GM12873 (cell line): Measurements from ENCODE around the gene TMSB10.

Experiments
- CTCF ChIP-seq: IDR thresholded peaks from 2 replicates; pipeline ENCODE4 v1.5.1; 2012; ENCODE audit warnings: low read depth, mild to moderate bottlenecking, moderate library complexity, low read length, control low read depth; ENCODE audit not compliant: insufficient read depth; ENCODE audit errors: missing control alignments

TMSB10 gene

GRCh38 chr2:84876369-84876768 is 29.1 kb upstream of the TMSB10 start:
- TF ChIP-seq CTCF: no peak

- TF ChIP-seq CTCF: no peak
Observed at GRCh38 chr2:84878459-84878858, 27.0 kb upstream of the TMSB10 start.

GRCh38 chr2:84878896-84879583 is 26.4 kb upstream of the TMSB10 start:
- no peak for TF ChIP-seq CTCF

GRCh38 chr2:84879584-84880394 is 25.7 kb upstream of the TMSB10 start:
- no peak for TF ChIP-seq CTCF

- TF ChIP-seq CTCF: no peak
Observed at GRCh38 chr2:84880395-84880644, 25.1 kb upstream of the TMSB10 start.

GRCh38 chr2:84880645-84881521 is 24.6 kb upstream of the TMSB10 start, which contains the start of gene TRABD2A:
Gene TRABD2A (minus strand): TSS chr2:84881084. CDS start chr2:84881039, 45 bp downstream.
- no peak for TF ChIP-seq CTCF
